Colonic mucosa (tissue), 4 donors: ENCODE results near the gene RBBP8NL. TPM values are rescaled to one million over a fixed set of nuclear protein-coding genes. Genes with fewer than 3 reads are reported as not detected.

Experiments used
- DNase-seq: peaks from one replicate; pipeline ENCODE4 v3.0.0-alpha.2; 2020
- H3K27ac ChIP-seq: fragments of 200-600 bp; one replicate; pipeline ENCODE4 v1.8.0; 2021
- H3K27me3 ChIP-seq: fragments of 200-600 bp; one replicate; pipeline ENCODE4 v1.8.0; 2021
- H3K36me3 ChIP-seq: fragments of 200-600 bp; one replicate; pipeline ENCODE4 v1.8.0; 2021
- H3K4me1 ChIP-seq: fragments of 200-600 bp; one replicate; pipeline ENCODE4 v1.8.0; 2021; ENCODE audit warnings: mild to moderate bottlenecking
- H3K4me3 ChIP-seq: fragments of 200-600 bp; one replicate; pipeline ENCODE4 v1.8.0; 2021
- H3K9ac ChIP-seq, 2 donors: one replicate each; pipeline ENCODE4 v1.7.0; 2013; ENCODE audit warnings: control low read depth in 2 of 2, low read depth in 2 of 2, low read length in 2 of 2
- H3K9me3 ChIP-seq: fragments of 200-600 bp; one replicate; pipeline ENCODE4 v1.8.0; 2021
- CTCF ChIP-seq: fragments of 200-600 bp; IDR thresholded peaks from one replicate; pipeline ENCODE4 v1.8.0; 2022; ENCODE audit warnings: antibody characterized with exemption, mild to moderate bottlenecking
- intact Hi-C: fragments of 100-400 bp; cut with DNase I; formaldehyde crosslinking; loops from one replicate; pipeline ENCODE4 v1.14.1; 2022
- total RNA-seq, 2 donors: library from RNA; stranded (reverse); fragmentation: NEBNext Ultra II Directional in 1 of 2; extraction: Animal tissue kit (Norgen Biotek cat#: 25700) in 1 of 2; gene quantifications; one replicate each; pipeline ENCODE4 v1.2.1, GENCODE V29; 2021
- donor health status: healthy.
- donor health status: DM: no; HTN: no; CAD: no.
- donor health status: DM: no; HTN: no; CAD: no.

The RBBP8NL gene
- total RNA-seq, 2 donors from 2014 or later = 5.9 to 12.5 TPM

DNA sequence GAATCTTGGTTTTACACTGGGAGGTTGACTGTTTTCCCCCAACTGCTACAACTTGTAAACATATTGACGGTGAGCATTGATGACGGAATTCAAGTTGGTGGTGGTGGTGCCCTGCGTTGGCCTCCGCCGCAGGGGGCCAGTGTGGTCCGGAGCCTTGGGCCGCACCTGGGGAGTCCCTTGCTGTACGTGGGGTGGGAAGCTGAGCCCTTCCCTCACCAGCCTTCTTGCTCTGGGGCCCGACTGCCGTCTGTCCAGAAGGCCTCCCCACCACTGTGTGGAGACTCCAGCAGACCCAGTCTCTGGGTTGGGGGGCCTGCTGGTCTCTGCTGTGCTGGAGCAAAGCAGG lies 37.1 kb upstream of the RBBP8NL start:
- no peak for DNase-seq
- Histone ChIP-seq H3K4me1 (no peaks in the 10 kb centered on the region), H3K27me3 (no peaks in the 10 kb centered on the region), H3K9me3 (no peaks in the 10 kb centered on the region), H3K9ac (no peak overlapping the region), H3K36me3 (no peaks in the 10 kb centered on the region), H3K4me3 (no peak overlapping the region), H3K27ac (no peak overlapping the region)
- TF ChIP-seq CTCF = no peak
- intact Hi-C loops = no loop called here

GRCh38 chr20:62463651-62464424 lies 36.5 kb upstream of the RBBP8NL start:
- intact Hi-C loops = no loop called here
- no peak for TF ChIP-seq CTCF
- no peak overlapping the region for H3K27ac ChIP-seq
- H3K9me3 ChIP-seq = no peaks in the 10 kb centered on the region
- H3K9ac ChIP-seq = no peak overlapping the region
- DNase-seq = no peak
- H3K4me3 ChIP-seq = no peak overlapping the region
- no peaks in the 10 kb centered on the region for H3K36me3 ChIP-seq
- H3K27me3 ChIP-seq = no peaks in the 10 kb centered on the region
- H3K4me1 ChIP-seq = no peaks in the 10 kb centered on the region

- intact Hi-C loops = no loop called here
- Histone ChIP-seq H3K36me3 (no peaks in the 10 kb centered on the region), H3K9ac (no peak overlapping the region), H3K4me3 (no peak overlapping the region), H3K27me3 (no peaks in the 10 kb centered on the region), H3K9me3 (no peaks in the 10 kb centered on the region), H3K27ac (no peak overlapping the region), H3K4me1 (no peaks in the 10 kb centered on the region)
- TF ChIP-seq CTCF = no peak
- no peak for DNase-seq
Measured at GRCh38 chr20:62462976-62463592, 35.7 kb upstream of the RBBP8NL start.

GRCh38 chr20:62461834-62462233 lies 34.5 kb upstream of the RBBP8NL start:
- no peak overlapping the region for H3K27ac ChIP-seq
- no peak for DNase-seq
- H3K9me3 ChIP-seq = no peaks in the 10 kb centered on the region
- no peaks in the 10 kb centered on the region for H3K27me3 ChIP-seq
- no peak for TF ChIP-seq CTCF
- H3K4me3 ChIP-seq = no peak overlapping the region
- H3K36me3 ChIP-seq = no peaks in the 10 kb centered on the region
- H3K4me1 ChIP-seq = no peaks in the 10 kb centered on the region
- H3K9ac ChIP-seq = no peak overlapping the region
- intact Hi-C loops = no loop called here

DNA sequence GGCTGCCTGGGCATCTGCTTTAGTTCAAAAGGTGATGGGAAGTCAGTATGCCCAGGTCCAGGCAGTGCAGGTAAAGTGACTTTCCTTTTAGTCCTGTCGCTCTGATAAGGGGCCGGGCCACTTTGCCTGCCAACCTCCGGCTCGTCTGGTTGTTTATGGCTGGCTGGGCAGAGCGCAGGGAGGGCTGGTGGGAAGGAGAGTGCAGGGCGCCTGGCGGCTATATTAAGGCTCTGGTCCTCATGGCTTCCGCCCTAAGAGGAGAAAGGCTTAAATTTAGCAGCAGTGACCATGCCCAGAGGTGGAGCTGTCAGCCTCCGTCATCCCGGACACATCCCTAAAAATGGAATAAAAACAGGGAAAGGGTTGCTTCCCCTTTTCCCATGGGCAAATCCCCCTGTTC lies 33.8 kb upstream of the RBBP8NL start:
- Histone ChIP-seq H3K27ac (no peak overlapping the region), H3K27me3 (no peaks in the 10 kb centered on the region), H3K9me3 (no peaks in the 10 kb centered on the region), H3K9ac (no peak overlapping the region), H3K4me1 (no peaks in the 10 kb centered on the region), H3K4me3 (no peak overlapping the region), H3K36me3 (no peaks in the 10 kb centered on the region)
- no peak for TF ChIP-seq CTCF
- no peak for DNase-seq
- intact Hi-C loops = no loop called here
